Activated B cell treated with CpG ODN at 0.5 μM for 24 hours (primary cell): Measurements from ENCODE around the gene KIAA1586. TPM values are rescaled to one million over a fixed set of nuclear protein-coding genes. Genes with fewer than 3 reads are reported as not detected.
A peak's percentile ranks its signal among the peaks of the same experiment; 100 is the strongest.
"Not testable (repeated sequence)": the region's sequence is repeated elsewhere in the genome, so short reads cannot be mapped to it uniquely, and the experiment has no call there.

Experiments used
- ATAC-seq: fragments of 200-7000 bp; cut with Tn5 transposase; one replicate; pipeline ENCODE4 v1.10.0; 2021; ENCODE audit warnings: low read depth, mild to moderate bottlenecking, moderate library complexity
- CTCF ChIA-PET: fragments of 350-600 bp; sonication (Branson Sonifier 250); formaldehyde crosslinking; loops from one replicate; lab custom pipeline; 2021; ENCODE audit warnings: antibody characterized with exemption; lab: Charles Lee
- POLR2A ChIA-PET: fragments of 350-600 bp; sonication (Branson Sonifier 250); formaldehyde crosslinking; loops from one replicate; lab custom pipeline; 2021; ENCODE audit warnings: antibody characterized with exemption; lab: Charles Lee
- DNase-seq: peaks from one replicate; pipeline ENCODE4 v3.0.0; 2022
- H3K27ac Mint-ChIP-seq: one replicate; pipeline ENCODE4 v1.8.0; 2020; ENCODE audit warnings: mixed read lengths
- H3K27me3 Mint-ChIP-seq: one replicate; pipeline ENCODE4 v1.8.0; 2021; ENCODE audit warnings: mixed read lengths
- H3K36me3 Mint-ChIP-seq: one replicate; pipeline ENCODE4 v1.8.0; 2021; ENCODE audit warnings: low read depth, mixed read lengths
- H3K4me1 Mint-ChIP-seq: one replicate; pipeline ENCODE4 v1.8.0; 2021; ENCODE audit warnings: mixed read lengths
- H3K4me3 Mint-ChIP-seq: one replicate; pipeline ENCODE4 v1.8.0; 2020; ENCODE audit warnings: mild to moderate bottlenecking, mixed read lengths
- H3K9me3 Mint-ChIP-seq: one replicate; pipeline ENCODE4 v1.8.0; 2020; ENCODE audit warnings: mixed read lengths
- CTCF ChIP-seq: fragments of 200-600 bp; IDR thresholded peaks from one replicate; pipeline ENCODE4 v1.8.0; 2022; ENCODE audit warnings: antibody characterized with exemption, mild to moderate bottlenecking
- intact Hi-C: fragments of 100-400 bp; cut with micrococcal nuclease; formaldehyde crosslinking; loops from one replicate; pipeline ENCODE4 v1.15.1; 2024
- total RNA-seq: library from RNA; stranded (reverse); gene quantifications from 2 replicates; pipeline ENCODE4 v1.2.3, GENCODE V29; 2022

KIAA1586 gene
- 12.7 and 15.2 TPM in 2 replicates for total RNA-seq

- ATAC-seq (peak; percentile 91), DNase-seq (peak; percentile 70)
- Mint-ChIP-seq H3K4me1 (peaks cover 21% of the 10 kb centered on the region), H3K4me3 (peak within 1 kb of the TSS; percentile 96), H3K36me3 (peaks cover 30% of the 10 kb centered on the region), H3K27ac (peak within 1 kb of the TSS; percentile 91)
- H3K9me3 Mint-ChIP-seq, H3K27me3 Mint-ChIP-seq, CTCF ChIA-PET: not testable (repeated sequence)
- intact Hi-C loops = loop anchor here (1.0 to 5.0 kb wide), 4 partner anchors 43 to 271 kb away; partner anchors contain the start of genes BAG2, PRIM2 and RAB23
- POLR2A ChIA-PET = interaction anchor here (1.0 kb wide), 1 partner anchor 43 kb away, joined by 3 read pairs; the partner anchor contains the start of gene ZNF451
Measured at GRCh38 chr6:57046332-57047256, at the start of gene KIAA1586. TSS of gene KIAA1586 (plus strand) at chr6:57046693. CDS start at chr6:57046756, 63 bp downstream.

GRCh38 chr6:56999049-56999448, 47.4 kb upstream of the KIAA1586 start:
- Mint-ChIP-seq H3K27me3 (peaks cover 13% of the 10 kb centered on the region), H3K4me1 (no peaks in the 10 kb centered on the region), H3K9me3 (peaks cover 10% of the 10 kb centered on the region), H3K4me3 (no peak overlapping the region), H3K27ac (no peak overlapping the region), H3K36me3 (no peaks in the 10 kb centered on the region)
- intact Hi-C loops = no loop called here
- ChIA-PET CTCF (no interaction called here), POLR2A (no interaction called here)
- DNase-seq (no peak), ATAC-seq (no peak)
- TF ChIP-seq CTCF = no peak

- DNase-seq, POLR2A ChIA-PET, intact Hi-C loops, H3K4me3 Mint-ChIP-seq, H3K4me1 Mint-ChIP-seq, CTCF ChIA-PET, H3K27ac Mint-ChIP-seq, H3K36me3 Mint-ChIP-seq, ATAC-seq: not testable (repeated sequence)
- Mint-ChIP-seq H3K9me3 (peaks cover 10% of the 10 kb centered on the region), H3K27me3 (peaks cover 13% of the 10 kb centered on the region)
Measured at GRCh38 chr6:56999748-57000147, 46.7 kb upstream of the KIAA1586 start.

- Mint-ChIP-seq H3K36me3 (no peaks in the 10 kb centered on the region), H3K27ac (no peak overlapping the region), H3K4me3 (no peak overlapping the region), H3K27me3 (peaks cover 8% of the 10 kb centered on the region), H3K4me1 (no peaks in the 10 kb centered on the region), H3K9me3 (peaks cover 10% of the 10 kb centered on the region)
- CTCF ChIA-PET = no interaction called here
- no peak for ATAC-seq
- POLR2A ChIA-PET = no interaction called here
- no peak for TF ChIP-seq CTCF
- no peak for DNase-seq
- intact Hi-C loops = no loop called here
Measured at GRCh38 chr6:57002197-57002596, 44.3 kb upstream of the KIAA1586 start.

GRCh38 chr6:57004292-57004691, 42.2 kb upstream of the KIAA1586 start:
- Mint-ChIP-seq H3K4me3 (no peak overlapping the region), H3K36me3 (no peaks in the 10 kb centered on the region), H3K4me1 (no peaks in the 10 kb centered on the region), H3K9me3 (no peaks in the 10 kb centered on the region), H3K27me3 (peaks cover 7% of the 10 kb centered on the region), H3K27ac (no peak overlapping the region)
- no peak for DNase-seq
- ChIA-PET CTCF (no interaction called here), POLR2A (no interaction called here)
- TF ChIP-seq CTCF = no peak
- intact Hi-C loops = no loop called here
- ATAC-seq = no peak

- ATAC-seq (no peak), DNase-seq (no peak)
- intact Hi-C loops = no loop called here
- ChIA-PET CTCF (no interaction called here), POLR2A (no interaction called here)
- Mint-ChIP-seq H3K4me1 (no peaks in the 10 kb centered on the region), H3K27me3 (peaks cover 11% of the 10 kb centered on the region), H3K9me3 (no peaks in the 10 kb centered on the region), H3K27ac (no peak overlapping the region), H3K36me3 (no peaks in the 10 kb centered on the region), H3K4me3 (no peak overlapping the region)
- no peak for TF ChIP-seq CTCF
Measured at GRCh38 chr6:57006101-57006500, 40.4 kb upstream of the KIAA1586 start.

GRCh38 chr6:57008069-57008468, 38.4 kb upstream of the KIAA1586 start:
- H3K4me3 Mint-ChIP-seq, H3K27me3 Mint-ChIP-seq, intact Hi-C loops, POLR2A ChIA-PET, H3K9me3 Mint-ChIP-seq, H3K27ac Mint-ChIP-seq, H3K4me1 Mint-ChIP-seq, CTCF ChIA-PET, ATAC-seq, DNase-seq, H3K36me3 Mint-ChIP-seq: not testable (repeated sequence)
